Neural cell (in vitro differentiated cells): ENCODE data around the gene PGAP3. TPM values are rescaled to one million over a fixed set of nuclear protein-coding genes. Genes with fewer than 3 reads are reported as not detected.

Experiments used
- H2AFZ ChIP-seq: fragments of 200-600, 300-800 bp; sonication (generic), shearing (Covaris generic); 2 replicates; pipeline ENCODE4 v1.6.0; 2014; ENCODE audit warnings: low read depth, mild to moderate bottlenecking, antibody characterized with exemption, low read length, moderate library complexity
- H3F3A ChIP-seq: fragments of 200-600 bp; shearing (Covaris generic); 2 replicates; pipeline ENCODE4 v1.6.1; 2016; ENCODE audit warnings: mild to moderate bottlenecking, moderate library complexity, mixed read lengths, antibody characterized with exemption, low read length; ENCODE audit not compliant: insufficient read depth, poor library complexity, severe bottlenecking
- H3K27ac ChIP-seq: fragments of 200-600, 300-800 bp; sonication (generic), shearing (Covaris generic); 2 replicates; pipeline ENCODE4 v1.5.1; 2014; ENCODE audit warnings: mild to moderate bottlenecking, low read length, moderate library complexity
- H3K27me3 ChIP-seq: fragments of 300-800, 200-600 bp; sonication (generic), shearing (Covaris generic); 2 replicates; pipeline ENCODE4 v1.6.0; 2014; ENCODE audit warnings: mild to moderate bottlenecking, low read depth, low read length, moderate library complexity; ENCODE audit not compliant: insufficient read depth
- H3K36me3 ChIP-seq: fragments of 300-800, 200-600 bp; sonication (generic), shearing (Covaris generic); 2 replicates; pipeline ENCODE4 v1.5.1; 2014; ENCODE audit warnings: mild to moderate bottlenecking, antibody characterized with exemption, low read length, moderate library complexity; ENCODE audit not compliant: insufficient read depth
- H3K4me2 ChIP-seq: fragments of 300-800, 200-600 bp; sonication (generic), shearing (Covaris generic); 2 replicates; pipeline ENCODE4 v1.6.0; 2014; ENCODE audit warnings: mild to moderate bottlenecking, low read length
- H3K4me3 ChIP-seq: fragments of 300-800, 200-600 bp; sonication (generic), shearing (Covaris generic); 2 replicates; pipeline ENCODE4 v1.5.1; 2014; ENCODE audit warnings: mild to moderate bottlenecking, low read length, moderate library complexity
- H3K79me2 ChIP-seq: fragments of 200-600 bp; shearing (Covaris generic); replicated peaks from 2 replicates; pipeline ENCODE4 v1.6.0; 2014; ENCODE audit warnings: mild to moderate bottlenecking, low read length, moderate library complexity; ENCODE audit not compliant: insufficient read depth
- H3K9ac ChIP-seq: fragments of 300-800, 200-600 bp; sonication (generic), shearing (Covaris generic); 2 replicates; pipeline ENCODE4 v1.6.1; 2016; ENCODE audit warnings: mild to moderate bottlenecking, low read length, mixed read lengths
- H3K9me2 ChIP-seq: fragments of 200-600 bp; shearing (Covaris generic); 2 replicates; pipeline ENCODE4 v1.6.1; 2016; ENCODE audit warnings: mild to moderate bottlenecking, low read length, mixed read lengths; ENCODE audit not compliant: insufficient read depth
- H3K9me3 ChIP-seq: fragments of 200-600, 300-800 bp; sonication (generic), shearing (Covaris generic); 2 replicates; pipeline ENCODE4 v1.6.1; 2016; ENCODE audit warnings: mild to moderate bottlenecking, mixed run types, low read length, moderate library complexity, mixed read lengths
- H4K20me1 ChIP-seq: fragments of 200-600 bp; shearing (Covaris generic); 2 replicates; pipeline ENCODE4 v1.6.1; 2016; ENCODE audit warnings: mild to moderate bottlenecking, mixed run types; ENCODE audit not compliant: insufficient read depth
- CTCF ChIP-seq: fragments of 450-650 bp; IDR thresholded peaks from 2 replicates; pipeline ENCODE4 v1.5.1; 2014; ENCODE audit warnings: antibody characterized with exemption, mild to moderate bottlenecking, moderate library complexity; ENCODE audit not compliant: poor library complexity, severe bottlenecking
- EP300 ChIP-seq: fragments of 450-650 bp; conservative IDR thresholded peaks from 2 replicates; pipeline ENCODE4 v1.6.1; 2014; ENCODE audit warnings: antibody characterized with exemption, mild to moderate bottlenecking, moderate library complexity; ENCODE audit not compliant: poor library complexity, severe bottlenecking
- EZH2 ChIP-seq: fragments of 200-600, 300-800 bp; shearing (Covaris generic), sonication (generic); IDR thresholded peaks from 2 replicates; pipeline ENCODE4 v1.6.1; 2014; ENCODE audit warnings: antibody characterized with exemption, low read length, borderline replicate concordance, mild to moderate bottlenecking; ENCODE audit not compliant: insufficient read depth, poor library complexity, severe bottlenecking
- MXI1 ChIP-seq: fragments of 450-650 bp; conservative IDR thresholded peaks from 2 replicates; pipeline ENCODE4 v1.6.1; 2014; ENCODE audit warnings: antibody characterized with exemption, mild to moderate bottlenecking; ENCODE audit not compliant: poor library complexity, severe bottlenecking
- POLR2AphosphoS5 ChIP-seq: IDR thresholded peaks from 2 replicates; pipeline ENCODE4 v1.6.1; 2012
- RAD21 ChIP-seq: fragments of 450-650 bp; conservative IDR thresholded peaks from 2 replicates; pipeline ENCODE4 v1.6.1; 2014; ENCODE audit warnings: antibody characterized with exemption, mild to moderate bottlenecking, moderate library complexity
- REST ChIP-seq: IDR thresholded peaks from 2 replicates; pipeline ENCODE4 v1.6.1; 2012; ENCODE audit warnings: borderline replicate concordance
- SMC3 ChIP-seq: fragments of 450-650 bp; conservative IDR thresholded peaks from 2 replicates; pipeline ENCODE4 v1.6.1; 2014; ENCODE audit warnings: antibody characterized with exemption, mild to moderate bottlenecking, moderate library complexity; ENCODE audit not compliant: poor library complexity
- TAF1 ChIP-seq: IDR thresholded peaks from 2 replicates; pipeline ENCODE4 v1.6.1; 2012; ENCODE audit warnings: low read depth
- polyA plus RNA-seq: library from polyadenylated mRNA; depleted of rRNA; stranded (reverse); fragments of >200 nt; gene quantifications from 2 replicates; pipeline ENCODE4 v1.2.3, GENCODE V29; 2014

Gene PGAP3
- polyA plus RNA-seq, 1 donor from 2014 or later = 27.2 TPM

GRCh38 chr17:39655105-39655504 lies 32.8 kb downstream of the PGAP3 start:
- Histone ChIP-seq H3K9ac (no peak overlapping the region), H3K36me3 (no peaks in the 10 kb centered on the region)

GRCh38 chr17:39653662-39654331 lies 34.1 kb downstream of the PGAP3 start:
- H3K4me2 ChIP-seq = no peak overlapping the region
- H3K27ac ChIP-seq = no peak overlapping the region
- H3K36me3 ChIP-seq = no peaks in the 10 kb centered on the region
- TF ChIP-seq TAF1 (no peak), CTCF (peak; percentile 54), EP300 (no peak)
- no peak overlapping the region for H3K9ac ChIP-seq
- no peaks in the 10 kb centered on the region for H3K79me2 ChIP-seq
- no peaks in the 10 kb centered on the region for H3K9me3 ChIP-seq
- no peaks in the 10 kb centered on the region for H3K9me2 ChIP-seq
- no peak overlapping the region for H3K4me3 ChIP-seq
- H4K20me1 ChIP-seq = no peaks in the 10 kb centered on the region
- H2AFZ ChIP-seq = no peak overlapping the region
- no peaks in the 10 kb centered on the region for H3K27me3 ChIP-seq
- H3F3A ChIP-seq = no peaks in the 10 kb centered on the region

More at GRCh38 chr17:39655105-39655504, 32.8 kb downstream of the PGAP3 start:
- H3K27ac ChIP-seq = no peak overlapping the region
- H3K4me2 ChIP-seq = no peak overlapping the region
- TF ChIP-seq TAF1 (no peak), RAD21 (no peak), SMC3 (no peak), EZH2 (no peak), CTCF (no peak), MXI1 (no peak), POLR2AphosphoS5 (no peak), EP300 (no peak), REST (no peak)
- H3K79me2 ChIP-seq = no peaks in the 10 kb centered on the region
- H2AFZ ChIP-seq = no peak overlapping the region
- no peaks in the 10 kb centered on the region for H3F3A ChIP-seq
- no peaks in the 10 kb centered on the region for H3K27me3 ChIP-seq
- no peaks in the 10 kb centered on the region for H3K9me2 ChIP-seq
- no peaks in the 10 kb centered on the region for H4K20me1 ChIP-seq
- no peak overlapping the region for H3K4me3 ChIP-seq
- H3K9me3 ChIP-seq = no peaks in the 10 kb centered on the region
